ENCODE data around the gene DCBLD2.

DNA sequence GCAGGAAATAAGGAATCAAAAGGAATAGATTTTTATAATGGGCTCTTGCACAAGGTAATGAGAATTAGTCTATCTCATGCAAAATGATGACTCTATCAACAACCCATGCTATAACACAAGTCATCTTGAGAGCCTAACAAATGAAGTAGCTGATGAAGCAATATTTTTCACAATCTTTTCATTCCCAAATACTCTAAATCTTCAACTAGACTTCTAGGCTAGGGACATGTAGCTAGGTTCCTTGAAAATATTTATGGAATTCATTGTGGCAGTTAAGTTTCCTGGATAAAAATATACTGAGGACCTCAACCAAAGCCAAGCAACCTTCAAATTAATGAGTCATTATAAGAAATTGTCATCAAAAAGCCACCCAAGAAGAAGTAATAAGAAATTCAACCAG is 55.4 kb downstream of the DCBLD2 start:
- TF ChIP-seq, protein P1, sequence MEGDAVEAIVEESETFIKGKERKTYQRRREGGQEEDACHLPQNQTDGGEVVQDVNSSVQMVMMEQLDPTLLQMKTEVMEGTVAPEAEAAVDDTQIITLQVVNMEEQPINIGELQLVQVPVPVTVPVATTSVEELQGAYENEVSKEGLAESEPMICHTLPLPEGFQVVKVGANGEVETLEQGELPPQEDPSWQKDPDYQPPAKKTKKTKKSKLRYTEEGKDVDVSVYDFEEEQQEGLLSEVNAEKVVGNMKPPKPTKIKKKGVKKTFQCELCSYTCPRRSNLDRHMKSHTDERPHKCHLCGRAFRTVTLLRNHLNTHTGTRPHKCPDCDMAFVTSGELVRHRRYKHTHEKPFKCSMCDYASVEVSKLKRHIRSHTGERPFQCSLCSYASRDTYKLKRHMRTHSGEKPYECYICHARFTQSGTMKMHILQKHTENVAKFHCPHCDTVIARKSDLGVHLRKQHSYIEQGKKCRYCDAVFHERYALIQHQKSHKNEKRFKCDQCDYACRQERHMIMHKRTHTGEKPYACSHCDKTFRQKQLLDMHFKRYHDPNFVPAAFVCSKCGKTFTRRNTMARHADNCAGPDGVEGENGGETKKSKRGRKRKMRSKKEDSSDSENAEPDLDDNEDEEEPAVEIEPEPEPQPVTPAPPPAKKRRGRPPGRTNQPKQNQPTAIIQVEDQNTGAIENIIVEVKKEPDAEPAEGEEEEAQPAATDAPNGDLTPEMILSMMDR (IDR thresholded peaks at IDR 0.05) = no peak
- no peak for TF ChIP-seq POLR2A (IDR thresholded peaks at IDR 0.05)
- no peak for TF ChIP-seq EP300 (IDR thresholded peaks at IDR 0.05)

Measured in suprapubic skin (tissue), 3 donors.